Neural cell (in vitro differentiated cells): ENCODE measurements around the gene IL10RB. TPM values are rescaled to one million over a fixed set of nuclear protein-coding genes. Genes with fewer than 3 reads are reported as not detected.

Experiments used
- H2AFZ ChIP-seq: fragments of 200-600, 300-800 bp; sonication (generic), shearing (Covaris generic); 2 replicates; pipeline ENCODE4 v1.6.0; 2014; ENCODE audit warnings: low read depth, mild to moderate bottlenecking, antibody characterized with exemption, low read length, moderate library complexity
- H3F3A ChIP-seq: fragments of 200-600 bp; shearing (Covaris generic); 2 replicates; pipeline ENCODE4 v1.6.1; 2016; ENCODE audit warnings: mild to moderate bottlenecking, moderate library complexity, mixed read lengths, antibody characterized with exemption, low read length; ENCODE audit not compliant: insufficient read depth, poor library complexity, severe bottlenecking
- H3K27ac ChIP-seq: fragments of 200-600, 300-800 bp; sonication (generic), shearing (Covaris generic); 2 replicates; pipeline ENCODE4 v1.5.1; 2014; ENCODE audit warnings: mild to moderate bottlenecking, low read length, moderate library complexity
- H3K27me3 ChIP-seq: fragments of 300-800, 200-600 bp; sonication (generic), shearing (Covaris generic); 2 replicates; pipeline ENCODE4 v1.6.0; 2014; ENCODE audit warnings: mild to moderate bottlenecking, low read depth, low read length, moderate library complexity; ENCODE audit not compliant: insufficient read depth
- H3K36me3 ChIP-seq: fragments of 300-800, 200-600 bp; sonication (generic), shearing (Covaris generic); 2 replicates; pipeline ENCODE4 v1.5.1; 2014; ENCODE audit warnings: mild to moderate bottlenecking, antibody characterized with exemption, low read length, moderate library complexity; ENCODE audit not compliant: insufficient read depth
- H3K4me2 ChIP-seq: fragments of 300-800, 200-600 bp; sonication (generic), shearing (Covaris generic); 2 replicates; pipeline ENCODE4 v1.6.0; 2014; ENCODE audit warnings: mild to moderate bottlenecking, low read length
- H3K4me3 ChIP-seq: fragments of 300-800, 200-600 bp; sonication (generic), shearing (Covaris generic); 2 replicates; pipeline ENCODE4 v1.5.1; 2014; ENCODE audit warnings: mild to moderate bottlenecking, low read length, moderate library complexity
- H3K79me2 ChIP-seq: fragments of 200-600 bp; shearing (Covaris generic); replicated peaks from 2 replicates; pipeline ENCODE4 v1.6.0; 2014; ENCODE audit warnings: mild to moderate bottlenecking, low read length, moderate library complexity; ENCODE audit not compliant: insufficient read depth
- H3K9ac ChIP-seq: fragments of 300-800, 200-600 bp; sonication (generic), shearing (Covaris generic); 2 replicates; pipeline ENCODE4 v1.6.1; 2016; ENCODE audit warnings: mild to moderate bottlenecking, low read length, mixed read lengths
- H3K9me2 ChIP-seq: fragments of 200-600 bp; shearing (Covaris generic); 2 replicates; pipeline ENCODE4 v1.6.1; 2016; ENCODE audit warnings: mild to moderate bottlenecking, low read length, mixed read lengths; ENCODE audit not compliant: insufficient read depth
- H3K9me3 ChIP-seq: fragments of 200-600, 300-800 bp; sonication (generic), shearing (Covaris generic); 2 replicates; pipeline ENCODE4 v1.6.1; 2016; ENCODE audit warnings: mild to moderate bottlenecking, mixed run types, low read length, moderate library complexity, mixed read lengths
- H4K20me1 ChIP-seq: fragments of 200-600 bp; shearing (Covaris generic); 2 replicates; pipeline ENCODE4 v1.6.1; 2016; ENCODE audit warnings: mild to moderate bottlenecking, mixed run types; ENCODE audit not compliant: insufficient read depth
- EP300 ChIP-seq: fragments of 450-650 bp; conservative IDR thresholded peaks from 2 replicates; pipeline ENCODE4 v1.6.1; 2014; ENCODE audit warnings: antibody characterized with exemption, mild to moderate bottlenecking, moderate library complexity; ENCODE audit not compliant: poor library complexity, severe bottlenecking
- EZH2 ChIP-seq: fragments of 200-600, 300-800 bp; shearing (Covaris generic), sonication (generic); IDR thresholded peaks from 2 replicates; pipeline ENCODE4 v1.6.1; 2014; ENCODE audit warnings: antibody characterized with exemption, low read length, borderline replicate concordance, mild to moderate bottlenecking; ENCODE audit not compliant: insufficient read depth, poor library complexity, severe bottlenecking
- MXI1 ChIP-seq: fragments of 450-650 bp; conservative IDR thresholded peaks from 2 replicates; pipeline ENCODE4 v1.6.1; 2014; ENCODE audit warnings: antibody characterized with exemption, mild to moderate bottlenecking; ENCODE audit not compliant: poor library complexity, severe bottlenecking
- POLR2AphosphoS5 ChIP-seq: IDR thresholded peaks from 2 replicates; pipeline ENCODE4 v1.6.1; 2012
- SMC3 ChIP-seq: fragments of 450-650 bp; conservative IDR thresholded peaks from 2 replicates; pipeline ENCODE4 v1.6.1; 2014; ENCODE audit warnings: antibody characterized with exemption, mild to moderate bottlenecking, moderate library complexity; ENCODE audit not compliant: poor library complexity
- polyA plus RNA-seq: library from polyadenylated mRNA; depleted of rRNA; stranded (reverse); fragments of >200 nt; gene quantifications from 2 replicates; pipeline ENCODE4 v1.2.3, GENCODE V29; 2014
- TF ChIP-seq, protein P1 (sequence below): IDR thresholded peaks from 2 replicates; pipeline ENCODE4 v1.6.1; 2012; ENCODE audit warnings: borderline replicate concordance
- TF ChIP-seq, protein P2 (sequence below): fragments of 450-650 bp; IDR thresholded peaks from 2 replicates; pipeline ENCODE4 v1.5.1; 2014; ENCODE audit warnings: antibody characterized with exemption, mild to moderate bottlenecking, moderate library complexity; ENCODE audit not compliant: poor library complexity, severe bottlenecking

The IL10RB gene
- polyA plus RNA-seq, 1 donor from 2014 or later, result 6.0 TPM

DNA sequence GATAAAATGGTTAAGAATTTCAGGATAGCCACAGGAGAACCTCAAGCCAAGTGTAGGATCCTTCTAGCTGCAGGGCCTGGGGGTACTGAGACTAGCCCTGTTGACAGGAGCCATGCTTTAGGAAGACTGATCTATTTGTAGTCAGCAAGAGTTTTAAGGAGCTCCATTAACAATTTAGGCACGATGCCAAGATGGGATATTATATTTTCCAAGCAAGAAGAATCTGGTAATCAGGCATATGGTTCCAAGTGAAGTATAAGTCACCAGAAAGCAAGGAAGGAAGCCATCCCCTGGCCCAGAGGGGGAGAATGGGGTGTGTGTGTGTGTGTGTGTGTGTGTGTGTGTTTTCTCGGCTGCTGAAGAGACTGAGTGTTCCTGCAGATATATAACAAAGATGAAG, 29.4 kb upstream of the IL10RB start:
- H3K79me2 ChIP-seq, result peaks cover 13% of the 10 kb centered on the region
- H3K4me2 ChIP-seq, result no peak overlapping the region
- no peak overlapping the region for H3K27ac ChIP-seq
- H3K9me3 ChIP-seq, result peaks cover 3% of the 10 kb centered on the region
- H4K20me1 ChIP-seq, result no peaks in the 10 kb centered on the region
- no peak overlapping the region for H2AFZ ChIP-seq
- no peaks in the 10 kb centered on the region for H3K27me3 ChIP-seq
- H3K36me3 ChIP-seq, result no peaks in the 10 kb centered on the region
- TF ChIP-seq, protein P1, sequence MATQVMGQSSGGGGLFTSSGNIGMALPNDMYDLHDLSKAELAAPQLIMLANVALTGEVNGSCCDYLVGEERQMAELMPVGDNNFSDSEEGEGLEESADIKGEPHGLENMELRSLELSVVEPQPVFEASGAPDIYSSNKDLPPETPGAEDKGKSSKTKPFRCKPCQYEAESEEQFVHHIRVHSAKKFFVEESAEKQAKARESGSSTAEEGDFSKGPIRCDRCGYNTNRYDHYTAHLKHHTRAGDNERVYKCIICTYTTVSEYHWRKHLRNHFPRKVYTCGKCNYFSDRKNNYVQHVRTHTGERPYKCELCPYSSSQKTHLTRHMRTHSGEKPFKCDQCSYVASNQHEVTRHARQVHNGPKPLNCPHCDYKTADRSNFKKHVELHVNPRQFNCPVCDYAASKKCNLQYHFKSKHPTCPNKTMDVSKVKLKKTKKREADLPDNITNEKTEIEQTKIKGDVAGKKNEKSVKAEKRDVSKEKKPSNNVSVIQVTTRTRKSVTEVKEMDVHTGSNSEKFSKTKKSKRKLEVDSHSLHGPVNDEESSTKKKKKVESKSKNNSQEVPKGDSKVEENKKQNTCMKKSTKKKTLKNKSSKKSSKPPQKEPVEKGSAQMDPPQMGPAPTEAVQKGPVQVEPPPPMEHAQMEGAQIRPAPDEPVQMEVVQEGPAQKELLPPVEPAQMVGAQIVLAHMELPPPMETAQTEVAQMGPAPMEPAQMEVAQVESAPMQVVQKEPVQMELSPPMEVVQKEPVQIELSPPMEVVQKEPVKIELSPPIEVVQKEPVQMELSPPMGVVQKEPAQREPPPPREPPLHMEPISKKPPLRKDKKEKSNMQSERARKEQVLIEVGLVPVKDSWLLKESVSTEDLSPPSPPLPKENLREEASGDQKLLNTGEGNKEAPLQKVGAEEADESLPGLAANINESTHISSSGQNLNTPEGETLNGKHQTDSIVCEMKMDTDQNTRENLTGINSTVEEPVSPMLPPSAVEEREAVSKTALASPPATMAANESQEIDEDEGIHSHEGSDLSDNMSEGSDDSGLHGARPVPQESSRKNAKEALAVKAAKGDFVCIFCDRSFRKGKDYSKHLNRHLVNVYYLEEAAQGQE, result no peak
- TF ChIP-seq, protein P2, sequence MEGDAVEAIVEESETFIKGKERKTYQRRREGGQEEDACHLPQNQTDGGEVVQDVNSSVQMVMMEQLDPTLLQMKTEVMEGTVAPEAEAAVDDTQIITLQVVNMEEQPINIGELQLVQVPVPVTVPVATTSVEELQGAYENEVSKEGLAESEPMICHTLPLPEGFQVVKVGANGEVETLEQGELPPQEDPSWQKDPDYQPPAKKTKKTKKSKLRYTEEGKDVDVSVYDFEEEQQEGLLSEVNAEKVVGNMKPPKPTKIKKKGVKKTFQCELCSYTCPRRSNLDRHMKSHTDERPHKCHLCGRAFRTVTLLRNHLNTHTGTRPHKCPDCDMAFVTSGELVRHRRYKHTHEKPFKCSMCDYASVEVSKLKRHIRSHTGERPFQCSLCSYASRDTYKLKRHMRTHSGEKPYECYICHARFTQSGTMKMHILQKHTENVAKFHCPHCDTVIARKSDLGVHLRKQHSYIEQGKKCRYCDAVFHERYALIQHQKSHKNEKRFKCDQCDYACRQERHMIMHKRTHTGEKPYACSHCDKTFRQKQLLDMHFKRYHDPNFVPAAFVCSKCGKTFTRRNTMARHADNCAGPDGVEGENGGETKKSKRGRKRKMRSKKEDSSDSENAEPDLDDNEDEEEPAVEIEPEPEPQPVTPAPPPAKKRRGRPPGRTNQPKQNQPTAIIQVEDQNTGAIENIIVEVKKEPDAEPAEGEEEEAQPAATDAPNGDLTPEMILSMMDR, result no peak
- TF ChIP-seq EZH2 (no peak), MXI1 (no peak), POLR2AphosphoS5 (no peak), SMC3 (no peak)
- H3K9me2 ChIP-seq, result no peaks in the 10 kb centered on the region
- no peaks in the 10 kb centered on the region for H3F3A ChIP-seq
- no peak overlapping the region for H3K4me3 ChIP-seq
- H3K9ac ChIP-seq, result no peak overlapping the region

DNA sequence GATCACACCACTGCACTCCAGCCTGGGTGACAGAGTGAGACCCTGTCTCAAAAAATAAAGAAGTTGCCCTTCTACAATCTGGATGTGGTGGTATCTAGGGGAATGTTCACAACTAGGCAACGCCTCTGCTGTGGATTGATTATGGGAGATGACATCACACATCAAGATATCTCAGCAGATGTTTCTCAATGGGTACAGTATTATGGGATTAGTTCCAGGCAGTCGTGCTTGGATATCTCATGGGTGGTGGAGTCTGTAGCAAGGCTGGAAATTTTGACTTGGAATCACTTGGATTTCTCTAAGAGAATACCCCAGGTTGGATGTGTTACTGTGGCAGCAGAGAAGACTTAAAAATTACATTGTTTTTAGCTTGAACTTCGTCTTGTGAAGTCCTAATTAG, 28.7 kb upstream of the IL10RB start:
- H3K9ac ChIP-seq, result no peak overlapping the region
- H4K20me1 ChIP-seq, result no peaks in the 10 kb centered on the region
- H3K9me3 ChIP-seq, result peaks cover 3% of the 10 kb centered on the region
- H3K27me3 ChIP-seq, result no peaks in the 10 kb centered on the region
- H3K4me2 ChIP-seq, result no peak overlapping the region
- H3K79me2 ChIP-seq, result peaks cover 6% of the 10 kb centered on the region
- H2AFZ ChIP-seq, result no peak overlapping the region
- H3K27ac ChIP-seq, result no peak overlapping the region
- no peaks in the 10 kb centered on the region for H3K9me2 ChIP-seq
- H3K36me3 ChIP-seq, result no peaks in the 10 kb centered on the region
- TF ChIP-seq, protein P2, result no peak
- TF ChIP-seq SMC3 (no peak), EP300 (no peak)
- TF ChIP-seq, protein P1, result no peak
- H3K4me3 ChIP-seq, result no peak overlapping the region
- H3F3A ChIP-seq, result no peaks in the 10 kb centered on the region
